OCI-LY1 (cell line): ENCODE results near the gene MPG.

Experiments
- H2AFZ ChIP-seq: fragments of 200-600 bp; sonication (generic), shearing (Covaris generic); 2 replicates; pipeline ENCODE4 v1.6.0; 2014; ENCODE audit warnings: antibody characterized with exemption, mild to moderate bottlenecking, low read length
- H3F3A ChIP-seq: fragments of 200-600 bp; sonication (generic), shearing (Covaris generic); 2 replicates; pipeline ENCODE4 v1.6.0; 2014; ENCODE audit warnings: mild to moderate bottlenecking, antibody characterized with exemption, low read length, moderate library complexity; ENCODE audit not compliant: insufficient read depth
- H3K27ac ChIP-seq: fragments of 200-600 bp; sonication (generic); 2 replicates; pipeline ENCODE4 v1.5.1; 2014; ENCODE audit warnings: low read length, mixed run types, mild to moderate bottlenecking, low read depth; ENCODE audit not compliant: poor library complexity, severe bottlenecking
- H3K27me3 ChIP-seq: fragments of 200-600 bp; sonication (generic); 2 replicates; pipeline ENCODE4 v1.6.0; 2014; ENCODE audit warnings: antibody characterized with exemption, mild to moderate bottlenecking, low read length, moderate library complexity; ENCODE audit not compliant: insufficient read depth
- H3K36me3 ChIP-seq: fragments of 200-600 bp; sonication (generic); 2 replicates; pipeline ENCODE4 v1.6.1; 2014; ENCODE audit warnings: mild to moderate bottlenecking, antibody characterized with exemption, low read length, moderate library complexity, mixed read lengths; ENCODE audit not compliant: insufficient read depth
- H3K4me1 ChIP-seq: fragments of 200-600 bp; sonication (generic); 2 replicates; pipeline ENCODE4 v1.5.1; 2014; ENCODE audit warnings: mild to moderate bottlenecking, low read length, moderate library complexity; ENCODE audit not compliant: insufficient read depth, severe bottlenecking
- H3K4me2 ChIP-seq: fragments of 200-600 bp; sonication (generic), shearing (Covaris generic); 2 replicates; pipeline ENCODE4 v1.6.1; 2014; ENCODE audit warnings: low read length
- H3K4me3 ChIP-seq: fragments of 200-600 bp; sonication (generic); 2 replicates; pipeline ENCODE4 v1.5.1; 2014; ENCODE audit warnings: low read length, low read depth, mild to moderate bottlenecking, mixed read lengths; ENCODE audit not compliant: poor library complexity, severe bottlenecking
- H3K79me2 ChIP-seq: fragments of 200-600 bp; shearing (Covaris generic); 2 replicates; pipeline ENCODE4 v1.6.1; 2016; ENCODE audit warnings: mixed run types, low read length, mixed read lengths; ENCODE audit not compliant: insufficient read depth
- H3K9ac ChIP-seq: fragments of 200-600 bp; sonication (generic), shearing (Covaris generic); 2 replicates; pipeline ENCODE4 v1.6.1; 2014; ENCODE audit warnings: mild to moderate bottlenecking, low read length, mixed read lengths
- H3K9me2 ChIP-seq: fragments of 200-600 bp; sonication (generic), shearing (Covaris generic); 2 replicates; pipeline ENCODE4 v1.6.1; 2014; ENCODE audit warnings: low read depth, mild to moderate bottlenecking, low read length, mixed read lengths
- H3K9me3 ChIP-seq: fragments of 200-600 bp; shearing (Covaris generic); 2 replicates; pipeline ENCODE4 v1.6.1; 2014; ENCODE audit warnings: low read length, mixed read lengths
- H4K20me1 ChIP-seq: fragments of 200-600 bp; sonication (generic), shearing (Covaris generic); 2 replicates; pipeline ENCODE4 v1.6.0; 2016; ENCODE audit warnings: mild to moderate bottlenecking, low read length; ENCODE audit not compliant: insufficient read depth
- EZH2 ChIP-seq: fragments of 200-600 bp; sonication (generic), shearing (Covaris generic); IDR thresholded peaks from 2 replicates; pipeline ENCODE4 v1.8.0; 2017; ENCODE audit warnings: borderline replicate concordance, mixed run types, mild to moderate bottlenecking, antibody characterized with exemption, low read length, moderate library complexity, mixed read lengths
- TF ChIP-seq, protein P1 (sequence below): fragments of 200-600 bp; sonication (generic), shearing (Covaris generic); IDR thresholded peaks from 2 replicates; pipeline ENCODE4 v1.5.1; 2017; ENCODE audit warnings: mild to moderate bottlenecking, antibody characterized with exemption, low read length, moderate library complexity, mixed read lengths

The MPG gene

GRCh38 chr16:71540-72401 is 6.3 kb upstream of the MPG start:
- Histone ChIP-seq H3K9ac (no peak overlapping the region), H3K9me2 (no peaks in the 10 kb centered on the region), H3K4me1 (peaks cover 5% of the 10 kb centered on the region), H3K9me3 (no peaks in the 10 kb centered on the region), H3K36me3 (no peaks in the 10 kb centered on the region), H3K4me3 (no peak overlapping the region), H3K4me2 (no peak overlapping the region), H3K27me3 (peaks cover 14% of the 10 kb centered on the region), H4K20me1 (no peaks in the 10 kb centered on the region), H3K27ac (no peak overlapping the region), H2AFZ (no peak overlapping the region), H3K79me2 (no peaks in the 10 kb centered on the region), H3F3A (no peaks in the 10 kb centered on the region)
- TF ChIP-seq EZH2, result no peak
- TF ChIP-seq, protein P1, sequence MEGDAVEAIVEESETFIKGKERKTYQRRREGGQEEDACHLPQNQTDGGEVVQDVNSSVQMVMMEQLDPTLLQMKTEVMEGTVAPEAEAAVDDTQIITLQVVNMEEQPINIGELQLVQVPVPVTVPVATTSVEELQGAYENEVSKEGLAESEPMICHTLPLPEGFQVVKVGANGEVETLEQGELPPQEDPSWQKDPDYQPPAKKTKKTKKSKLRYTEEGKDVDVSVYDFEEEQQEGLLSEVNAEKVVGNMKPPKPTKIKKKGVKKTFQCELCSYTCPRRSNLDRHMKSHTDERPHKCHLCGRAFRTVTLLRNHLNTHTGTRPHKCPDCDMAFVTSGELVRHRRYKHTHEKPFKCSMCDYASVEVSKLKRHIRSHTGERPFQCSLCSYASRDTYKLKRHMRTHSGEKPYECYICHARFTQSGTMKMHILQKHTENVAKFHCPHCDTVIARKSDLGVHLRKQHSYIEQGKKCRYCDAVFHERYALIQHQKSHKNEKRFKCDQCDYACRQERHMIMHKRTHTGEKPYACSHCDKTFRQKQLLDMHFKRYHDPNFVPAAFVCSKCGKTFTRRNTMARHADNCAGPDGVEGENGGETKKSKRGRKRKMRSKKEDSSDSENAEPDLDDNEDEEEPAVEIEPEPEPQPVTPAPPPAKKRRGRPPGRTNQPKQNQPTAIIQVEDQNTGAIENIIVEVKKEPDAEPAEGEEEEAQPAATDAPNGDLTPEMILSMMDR, result no peak

- H3K9ac ChIP-seq, result no peak within 1 kb of the TSS
- H3K4me2 ChIP-seq, result peak within 1 kb of the TSS; percentile 20; the same call in 1 of the 2 replicates
- no peaks in the 10 kb centered on the region for H3F3A ChIP-seq
- H2AFZ ChIP-seq, result no peak within 1 kb of the TSS
- H3K4me3 ChIP-seq, result no peak within 1 kb of the TSS
- peaks cover 6% of the 10 kb centered on the region; the same call in 1 of the 2 replicates for H3K27me3 ChIP-seq
- no peaks in the 10 kb centered on the region for H4K20me1 ChIP-seq
- TF ChIP-seq, protein P1, result no peak
- TF ChIP-seq EZH2, result no peak
- H3K9me2 ChIP-seq, result no peaks in the 10 kb centered on the region
- H3K4me1 ChIP-seq, result peaks cover 14% of the 10 kb centered on the region
- H3K9me3 ChIP-seq, result no peaks in the 10 kb centered on the region
- no peaks in the 10 kb centered on the region for H3K36me3 ChIP-seq
- H3K79me2 ChIP-seq, result no peaks in the 10 kb centered on the region
- H3K27ac ChIP-seq, result no peak within 1 kb of the TSS
These were observed 5.2 kb upstream of the MPG start, which contains the start of gene RHBDF1 for GRCh38 chr16:72561-73548. RHBDF1 (minus strand) TSS chr16:72631; CDS start chr16:65015, 7,616 bp downstream.

DNA sequence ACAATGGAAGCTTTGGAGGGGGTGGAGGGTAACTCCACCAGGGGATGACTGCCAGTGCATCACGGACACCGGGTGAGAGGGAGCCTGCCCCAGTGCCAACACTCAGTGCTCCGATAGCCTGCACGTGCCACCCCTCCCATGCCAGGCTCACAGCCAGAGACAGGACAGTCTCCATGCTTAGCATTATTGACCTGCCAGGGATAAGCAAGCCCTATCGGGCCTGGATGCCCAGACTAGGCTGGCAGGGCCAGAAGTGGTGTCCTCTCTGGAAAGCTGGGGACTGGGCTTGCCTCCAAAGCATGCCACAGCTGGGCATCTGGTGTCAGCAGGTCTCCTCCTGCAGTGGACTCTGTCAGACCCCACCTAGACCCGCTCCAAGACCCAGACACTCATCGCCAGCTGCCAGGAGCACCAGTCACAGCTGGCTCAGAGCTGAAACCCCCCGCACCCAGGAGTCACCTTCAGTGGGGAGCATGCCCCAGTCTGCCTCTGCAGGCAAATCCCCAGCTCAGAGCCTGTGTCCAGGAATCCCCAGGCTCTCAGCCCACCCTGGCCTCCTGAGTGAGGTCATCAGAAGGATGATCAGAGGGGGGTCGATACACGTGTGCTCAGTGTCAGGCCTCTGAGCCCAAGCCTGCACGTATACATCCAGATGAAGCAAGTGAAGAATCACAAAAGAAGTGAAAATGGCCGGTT is 3.8 kb upstream of the MPG start:
- Histone ChIP-seq H4K20me1 (no peaks in the 10 kb centered on the region), H3F3A (no peaks in the 10 kb centered on the region), H3K9me2 (no peaks in the 10 kb centered on the region), H2AFZ (no peak overlapping the region), H3K4me3 (no peak overlapping the region), H3K79me2 (no peaks in the 10 kb centered on the region), H3K9me3 (no peaks in the 10 kb centered on the region), H3K27ac (no peak overlapping the region), H3K36me3 (no peaks in the 10 kb centered on the region), H3K4me2 (no peak overlapping the region), H3K4me1 (peaks cover 22% of the 10 kb centered on the region), H3K27me3 (peaks cover 6% of the 10 kb centered on the region; the same call in 1 of the 2 replicates), H3K9ac (no peak overlapping the region)
- TF ChIP-seq, protein P1, result no peak
- no peak for TF ChIP-seq EZH2
